HepG2 (cell line): ENCODE measurements around the gene LIM2. TPM values are rescaled to one million over a fixed set of nuclear protein-coding genes. Genes with fewer than 3 reads are reported as not detected.

Experiments used
- CAMTA2 ChIP-seq: sonication (generic); formaldehyde crosslinking; IDR thresholded peaks from 2 replicates; pipeline ENCODE4 v1.4.0; 2020; ENCODE audit warnings: mild to moderate bottlenecking, missing genetic modification reagents, borderline replicate concordance
- ETV5 ChIP-seq: IDR thresholded peaks from 2 replicates; pipeline ENCODE4 v1.6.1; 2018; ENCODE audit warnings: missing biosample characterization, missing genetic modification reagents, inconsistent platforms, borderline replicate concordance
- FLYWCH1 ChIP-seq: sonication (generic); formaldehyde crosslinking; IDR thresholded peaks from 2 replicates; pipeline ENCODE4 v1.8.1; 2023; ENCODE audit warnings: mild to moderate bottlenecking, missing genetic modification reagents
- GATAD1 ChIP-seq: IDR thresholded peaks from 2 replicates; pipeline ENCODE4 v1.6.1; 2016; ENCODE audit warnings: missing genetic modification reagents, missing compliant biosample characterization
- GTF3A ChIP-seq: sonication (generic); formaldehyde crosslinking; conservative IDR thresholded peaks from 2 replicates; pipeline ENCODE4 v1.4.0; 2020; ENCODE audit warnings: mild to moderate bottlenecking, missing genetic modification reagents
- HNF4A ChIP-seq: sonication (generic); formaldehyde crosslinking; IDR thresholded peaks from 2 replicates; pipeline ENCODE4 v1.4.0; 2020; ENCODE audit warnings: missing genetic modification reagents
- IRF9 ChIP-seq: sonication (generic); formaldehyde crosslinking; IDR thresholded peaks from 2 replicates; pipeline ENCODE4 v1.8.0; 2022; ENCODE audit warnings: missing genetic modification reagents, mild to moderate bottlenecking, borderline replicate concordance
- JDP2 ChIP-seq: sonication (generic); formaldehyde crosslinking; IDR thresholded peaks from 2 replicates; pipeline ENCODE4 v1.8.1; 2022; ENCODE audit warnings: missing genetic modification reagents, borderline replicate concordance
- KMT2A ChIP-seq: sonication (generic); formaldehyde crosslinking; IDR thresholded peaks from 2 replicates; pipeline ENCODE4 v1.4.0; 2020; ENCODE audit warnings: missing genetic modification reagents
- MAX ChIP-seq: IDR thresholded peaks from 2 replicates; pipeline ENCODE4 v1.6.1; 2012; ENCODE audit warnings: inconsistent platforms
- MYNN ChIP-seq: sonication (generic); formaldehyde crosslinking; IDR thresholded peaks from 2 replicates; pipeline ENCODE4 v1.4.0; 2020; ENCODE audit warnings: mild to moderate bottlenecking, low read depth, missing genetic modification reagents
- NCOR1 ChIP-seq: fragments of 200-600 bp; sonication (generic); IDR thresholded peaks from 2 replicates; pipeline ENCODE4 v1.7.0; 2017; ENCODE audit warnings: antibody characterized with exemption, low read length, borderline replicate concordance
- NFE2L1 ChIP-seq: sonication (generic); formaldehyde crosslinking; IDR thresholded peaks from 2 replicates; pipeline ENCODE4 v1.4.0; 2020; ENCODE audit warnings: missing genetic modification reagents, mild to moderate bottlenecking, borderline replicate concordance
- NR2F1 ChIP-seq, 2 experiments: fragments of 450-650 bp in 1 of 2; formaldehyde crosslinking in 1 of 2; IDR thresholded peaks; 2 replicates each; pipeline versions ENCODE4 v1.5.0 to v1.6.1; 2016 to 2020; ENCODE audit warnings: mild to moderate bottlenecking in 1 of 2, missing compliant biosample characterization in 1 of 2, missing genetic modification reagents in 1 of 2, moderate library complexity in 1 of 2
- POGK ChIP-seq: sonication (generic); formaldehyde crosslinking; conservative IDR thresholded peaks from 2 replicates; pipeline ENCODE4 v1.8.0; 2022; ENCODE audit warnings: mild to moderate bottlenecking, moderate library complexity, missing genetic modification reagents
- SATB2 ChIP-seq: sonication (generic); formaldehyde crosslinking; IDR thresholded peaks from 2 replicates; pipeline ENCODE4 v1.5.0; 2020; ENCODE audit warnings: missing genetic modification reagents
- ZBTB3 ChIP-seq: sonication (generic); formaldehyde crosslinking; IDR thresholded peaks from 2 replicates; pipeline ENCODE4 v1.4.0; 2020; ENCODE audit warnings: low read depth, mild to moderate bottlenecking, moderate library complexity, missing genetic modification reagents, borderline replicate concordance
- ZC3H13 ChIP-seq: sonication (generic); formaldehyde crosslinking; IDR thresholded peaks from 2 replicates; pipeline ENCODE4 v1.8.1; 2023; ENCODE audit warnings: mild to moderate bottlenecking, missing genetic modification reagents, moderate library complexity
- ZNF101 ChIP-seq: sonication (generic); formaldehyde crosslinking; IDR thresholded peaks from 2 replicates; pipeline ENCODE4 v1.4.0; 2020; ENCODE audit warnings: mild to moderate bottlenecking, low read depth, missing genetic modification reagents, borderline replicate concordance
- ZNF124 ChIP-seq: sonication (generic); formaldehyde crosslinking; IDR thresholded peaks from 2 replicates; pipeline ENCODE4 v1.4.0; 2020; ENCODE audit warnings: missing genetic modification reagents
- ZNF256 ChIP-seq: sonication (generic); formaldehyde crosslinking; conservative IDR thresholded peaks from 2 replicates; pipeline ENCODE4 v1.4.0; 2020; ENCODE audit warnings: missing genetic modification reagents
- ZNF367 ChIP-seq: sonication (generic); formaldehyde crosslinking; IDR thresholded peaks from 2 replicates; pipeline ENCODE4 v1.4.0; 2020; ENCODE audit warnings: missing genetic modification reagents, borderline replicate concordance
- ZNF501 ChIP-seq: sonication (generic); formaldehyde crosslinking; IDR thresholded peaks from 2 replicates; pipeline ENCODE4 v1.5.1; 2020; ENCODE audit warnings: mild to moderate bottlenecking, moderate library complexity, missing genetic modification reagents
- ZNF512 ChIP-seq: sonication (generic); formaldehyde crosslinking; IDR thresholded peaks from 2 replicates; pipeline ENCODE4 v1.4.0; 2020; ENCODE audit warnings: mild to moderate bottlenecking, missing genetic modification reagents
- ZNF614 ChIP-seq: IDR thresholded peaks from 2 replicates; pipeline ENCODE4 v1.6.1; 2018; ENCODE audit warnings: missing biosample characterization, missing genetic modification reagents, inconsistent platforms, borderline replicate concordance
- ZNF816 ChIP-seq: sonication (generic); formaldehyde crosslinking; IDR thresholded peaks from 2 replicates; pipeline ENCODE4 v1.8.0; 2022; ENCODE audit warnings: missing genetic modification reagents, mild to moderate bottlenecking, borderline replicate concordance
- ZZZ3 ChIP-seq: sonication (generic); formaldehyde crosslinking; IDR thresholded peaks from 2 replicates; pipeline ENCODE4 v1.4.0; 2020; ENCODE audit warnings: missing genetic modification reagents, mild to moderate bottlenecking, borderline replicate concordance
- polyA plus RNA-seq, 8 experiments: library from polyadenylated mRNA; depleted of rRNA in 3 of 8; stranded (reverse) in 7 of 8; unstranded in 1 of 8; fragments of >200 nt; fragmentation: Illumina TruSeq in 4 of 8; extraction: Trizol in 4 of 8; gene quantifications; 2 replicates each; pipeline versions ENCODE4 v1.2.1 to v1.2.3, GENCODE V29; 2011 to 2016; ENCODE audit warnings: low read depth in 4 of 8, missing spikeins in 1 of 8, mixed read lengths in 1 of 8; ENCODE audit not compliant: insufficient read depth in 1 of 8
- total RNA-seq, 5 experiments: library from RNA; depleted of rRNA; stranded (reverse); fragments of >200 nt; fragmentation: Illumina TruSeq; extraction: Trizol; gene quantifications; 2 replicates each; pipeline ENCODE4 v1.2.3, GENCODE V29; 2016; ENCODE audit warnings: low read depth in 1 of 5

Gene LIM2
- total and polyA plus RNA-seq, 2 of the 13 experiments (the other 11 are each of a cell fraction or from before 2014, with no cell fraction given), result 1.3 TPM; not detected in 1

GRCh38 chr19:51365965-51366388, 21.8 kb downstream of the LIM2 start, which contains the start of gene ETFB (continued):
- TF ChIP-seq ZNF367 (no peak), ZNF124 (no peak), NR2F1 (CRISPR knock-in tag; IDR thresholded peaks at IDR 0.05) (peak in 1 of 2 experiments; percentile 41; a peak in 1 of 4 replicates), ZZZ3 (CRISPR knock-in tag) (no peak), ZNF816 (CRISPR knock-in tag) (peak; percentile 76; the same call in 1 of the 2 replicates), ZNF501 (no peak; the same call in none of the 2 replicates), ZNF256 (CRISPR knock-in tag) (peak; percentile 69; the same call in 1 of the 2 replicates), ZNF512 (CRISPR knock-in tag) (no peak), NCOR1 (no peak; the same call in 1 of the 2 replicates), MAX (peak; percentile 61; the same call in 1 of the 2 replicates), ZBTB3 (CRISPR knock-in tag) (no peak), ZC3H13 (CRISPR knock-in tag) (peak; percentile 14; the same call in 1 of the 2 replicates), FLYWCH1 (CRISPR knock-in tag) (0 out of 2 replicates have a peak, but pooled peaks have one; percentile 53), POGK (CRISPR knock-in tag) (no peak), ZNF614 (CRISPR knock-in tag) (no peak), ZNF101 (CRISPR knock-in tag) (no peak), SATB2 (CRISPR knock-in tag) (0 out of 2 replicates have a peak, but pooled peaks have one; percentile 15), ETV5 (CRISPR knock-in tag) (no peak), GTF3A (CRISPR knock-in tag) (no peak), JDP2 (CRISPR knock-in tag) (no peak), NFE2L1 (CRISPR knock-in tag) (no peak), GATAD1 (CRISPR knock-in tag) (no peak), IRF9 (CRISPR knock-in tag) (0 out of 2 replicates have a peak, but pooled peaks have one; percentile 19), CAMTA2 (CRISPR knock-in tag) (no peak), MYNN (CRISPR knock-in tag) (no peak), HNF4A (CRISPR knock-in tag) (0 out of 2 replicates have a peak, but pooled peaks have one; percentile 4), KMT2A (CRISPR knock-in tag) (no peak)
